ENCODE measurements around the gene CIT.

Gene CIT

DNA sequence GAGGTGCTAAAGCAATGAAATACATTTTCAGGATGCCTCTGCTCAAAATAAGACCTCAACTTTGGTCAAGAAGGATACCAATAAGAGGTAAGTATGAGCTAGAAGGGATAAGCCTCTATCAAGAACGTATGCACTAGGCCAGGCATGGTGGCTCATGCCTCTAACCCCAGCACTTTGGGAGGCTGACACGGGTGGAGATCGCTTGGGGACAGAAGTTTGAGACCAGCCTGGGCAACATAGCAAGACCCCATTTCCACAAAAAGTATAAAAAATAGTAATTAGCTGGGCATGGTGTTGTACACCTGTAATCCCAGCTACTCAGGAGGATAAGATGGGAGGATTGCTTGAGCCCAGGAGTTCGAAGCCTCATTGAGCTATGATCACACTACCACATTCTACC is 114.5 kb downstream of the CIT start:
- Mint-ChIP-seq H3K4me3 (no peak overlapping the region), H3K4me1 (ENCODE audit: low read depth) (no peaks in the 10 kb centered on the region), H3K9me3 (peaks cover 10% of the 10 kb centered on the region), H3K27me3 (no peaks in the 10 kb centered on the region), H3K27ac (no peak overlapping the region), H3K36me3 (ENCODE audit: low read depth) (peaks cover 65% of the 10 kb centered on the region)

DNA sequence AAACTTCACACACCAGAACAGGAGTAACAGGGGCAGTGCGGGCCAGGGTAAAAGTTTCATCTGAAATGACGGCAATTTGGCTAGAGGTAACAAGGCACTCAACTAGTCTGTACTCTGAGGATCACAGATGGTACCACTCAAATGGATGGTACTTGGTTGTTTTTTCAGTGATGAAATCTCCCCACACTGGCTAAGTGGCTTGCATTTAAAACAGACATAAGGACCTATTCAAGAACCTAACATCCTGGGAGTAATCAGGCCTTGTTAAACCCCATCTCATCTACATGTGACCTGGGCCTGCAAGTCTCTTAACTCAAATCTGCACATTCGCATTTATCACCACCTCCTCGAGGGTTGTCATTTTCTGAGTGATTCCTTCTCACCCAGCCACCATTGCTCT is 118.4 kb downstream of the CIT start:
- H3K4me1 Mint-ChIP-seq (ENCODE audit: low read depth) = no peaks in the 10 kb centered on the region
- no peak overlapping the region for H3K4me3 Mint-ChIP-seq

DNA sequence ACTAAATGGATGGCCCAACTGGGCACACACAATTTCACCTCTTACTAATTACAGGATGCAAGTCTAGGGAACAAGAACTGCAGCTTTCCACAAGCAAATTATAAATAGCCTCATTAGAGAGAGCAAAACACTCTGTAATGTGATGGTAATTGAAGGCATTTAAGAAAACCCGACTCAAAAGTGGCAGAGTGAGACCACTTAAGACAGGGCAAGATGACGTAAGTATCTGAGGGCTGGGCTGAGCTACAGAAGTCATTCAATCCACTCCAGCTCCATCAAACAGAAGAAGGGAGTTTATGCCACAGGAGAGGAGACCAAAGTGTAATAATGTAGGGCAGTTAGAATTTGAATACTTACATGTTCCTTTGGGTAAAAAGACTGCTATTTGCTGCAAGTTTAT is 118.9 kb downstream of the CIT start:
- Mint-ChIP-seq H3K4me1 (ENCODE audit: low read depth) (no peaks in the 10 kb centered on the region), H3K36me3 (ENCODE audit: low read depth) (peaks cover 59% of the 10 kb centered on the region), H3K27me3 (no peaks in the 10 kb centered on the region), H3K4me3 (no peak overlapping the region), H3K9me3 (peaks cover 5% of the 10 kb centered on the region), H3K27ac (no peak overlapping the region)

More for the DNA sequence above, 118.4 kb downstream of the CIT start:
- H3K36me3 Mint-ChIP-seq (ENCODE audit: low read depth) = peaks cover 64% of the 10 kb centered on the region
- H3K27me3 Mint-ChIP-seq = no peaks in the 10 kb centered on the region
- no peak overlapping the region for H3K27ac Mint-ChIP-seq
- peaks cover 10% of the 10 kb centered on the region for H3K9me3 Mint-ChIP-seq

DNA sequence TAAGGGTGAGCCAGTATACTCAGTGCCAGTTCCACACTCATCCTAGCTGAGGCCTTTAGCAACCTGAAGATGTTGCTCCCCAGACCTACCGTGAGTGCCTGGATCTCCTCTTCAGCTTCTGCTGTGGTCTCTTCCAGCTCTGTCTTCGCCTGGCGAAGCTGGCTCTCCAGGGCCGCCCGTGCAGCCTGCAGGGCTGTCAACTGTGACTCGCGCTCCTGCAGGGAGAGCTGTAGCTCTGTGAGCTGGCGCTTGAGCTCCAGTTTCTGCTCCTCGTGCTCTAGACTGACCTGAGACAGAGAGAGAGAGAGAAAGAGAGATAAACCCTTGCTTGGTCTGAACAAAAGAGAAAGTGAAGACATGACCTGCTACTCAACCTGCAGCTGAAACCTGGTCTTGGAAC is 125.2 kb downstream of the CIT start:
- H3K4me3 Mint-ChIP-seq = no peak overlapping the region
- H3K4me1 Mint-ChIP-seq (ENCODE audit: low read depth) = no peaks in the 10 kb centered on the region
- no peak overlapping the region for H3K27ac Mint-ChIP-seq
- no peaks in the 10 kb centered on the region for H3K9me3 Mint-ChIP-seq
- H3K27me3 Mint-ChIP-seq = no peaks in the 10 kb centered on the region
- H3K36me3 Mint-ChIP-seq (ENCODE audit: low read depth) = peaks cover 21% of the 10 kb centered on the region

DNA sequence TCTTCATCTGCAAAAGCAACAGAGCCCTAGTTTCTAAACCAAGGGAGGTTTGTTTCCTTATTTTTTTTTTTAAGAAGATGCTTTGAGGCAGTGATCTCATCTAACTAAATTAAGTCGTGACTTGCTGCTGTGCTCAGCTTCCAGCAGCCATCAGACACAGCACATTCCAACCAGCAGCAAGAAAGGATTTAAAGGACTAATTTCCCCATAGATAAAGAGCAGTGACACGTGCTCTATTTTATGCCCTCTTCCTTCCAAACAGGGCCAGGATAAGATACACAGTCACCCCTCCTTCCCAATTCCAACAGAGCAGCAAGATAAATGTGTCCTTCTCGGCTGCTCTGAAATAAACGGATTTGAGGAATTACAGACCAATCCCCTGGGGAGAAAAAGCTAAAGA is 127.5 kb downstream of the CIT start:
- Mint-ChIP-seq H3K36me3 (ENCODE audit: low read depth) (peaks cover 31% of the 10 kb centered on the region), H3K4me3 (no peak overlapping the region), H3K27me3 (no peaks in the 10 kb centered on the region)

DNA sequence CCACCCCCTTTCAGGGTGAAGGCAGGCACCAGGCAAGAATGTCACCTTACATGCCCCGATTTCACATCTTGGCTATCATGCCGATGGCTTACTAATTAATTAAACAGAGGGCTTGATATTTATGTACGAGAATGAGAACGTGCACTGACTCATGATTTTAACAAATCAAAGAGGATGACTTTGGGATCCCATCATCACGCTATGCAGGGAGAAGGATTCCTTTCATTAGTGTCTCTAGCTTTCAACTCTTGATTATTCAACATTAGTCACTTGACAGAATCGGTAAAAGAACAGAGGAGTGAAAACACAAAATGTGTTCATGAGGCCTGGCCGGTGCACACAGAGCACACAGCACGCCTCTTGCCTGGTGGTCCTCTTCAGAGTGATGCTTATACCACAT is 128.6 kb downstream of the CIT start:
- H3K4me3 Mint-ChIP-seq = no peak overlapping the region
- H3K36me3 Mint-ChIP-seq (ENCODE audit: low read depth) = peaks cover 40% of the 10 kb centered on the region
- H3K4me1 Mint-ChIP-seq (ENCODE audit: low read depth) = no peaks in the 10 kb centered on the region
- H3K27me3 Mint-ChIP-seq = no peaks in the 10 kb centered on the region
- H3K9me3 Mint-ChIP-seq = peaks cover 18% of the 10 kb centered on the region
- no peak overlapping the region for H3K27ac Mint-ChIP-seq

More for the DNA sequence above, 127.5 kb downstream of the CIT start:
- Mint-ChIP-seq H3K9me3 (peaks cover 10% of the 10 kb centered on the region), H3K4me1 (ENCODE audit: low read depth) (no peaks in the 10 kb centered on the region), H3K27ac (no peak overlapping the region)

DNA sequence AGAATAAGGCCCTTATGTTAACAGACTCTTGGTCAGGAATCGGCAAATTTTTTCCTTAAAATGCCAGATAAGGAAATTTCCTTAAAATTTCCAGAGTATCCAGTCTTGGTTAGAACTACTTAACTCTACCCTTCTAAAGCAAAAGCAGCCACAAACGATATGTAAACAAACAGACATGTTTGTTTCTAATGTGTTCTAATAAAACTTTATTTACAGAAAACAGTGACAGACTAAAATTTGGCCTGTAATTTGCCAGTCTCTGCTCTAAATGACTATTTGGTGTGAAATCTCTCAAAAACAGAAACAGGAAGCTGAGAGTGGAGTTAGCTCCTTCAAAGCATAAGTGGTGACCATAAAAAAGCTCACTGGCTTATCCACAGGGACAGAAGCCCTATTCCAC is 131.0 kb downstream of the CIT start:
- Mint-ChIP-seq H3K27ac (no peak overlapping the region), H3K9me3 (peaks cover 30% of the 10 kb centered on the region), H3K27me3 (no peaks in the 10 kb centered on the region), H3K4me3 (no peak overlapping the region), H3K36me3 (ENCODE audit: low read depth) (peaks cover 50% of the 10 kb centered on the region), H3K4me1 (ENCODE audit: low read depth) (no peaks in the 10 kb centered on the region)

DNA sequence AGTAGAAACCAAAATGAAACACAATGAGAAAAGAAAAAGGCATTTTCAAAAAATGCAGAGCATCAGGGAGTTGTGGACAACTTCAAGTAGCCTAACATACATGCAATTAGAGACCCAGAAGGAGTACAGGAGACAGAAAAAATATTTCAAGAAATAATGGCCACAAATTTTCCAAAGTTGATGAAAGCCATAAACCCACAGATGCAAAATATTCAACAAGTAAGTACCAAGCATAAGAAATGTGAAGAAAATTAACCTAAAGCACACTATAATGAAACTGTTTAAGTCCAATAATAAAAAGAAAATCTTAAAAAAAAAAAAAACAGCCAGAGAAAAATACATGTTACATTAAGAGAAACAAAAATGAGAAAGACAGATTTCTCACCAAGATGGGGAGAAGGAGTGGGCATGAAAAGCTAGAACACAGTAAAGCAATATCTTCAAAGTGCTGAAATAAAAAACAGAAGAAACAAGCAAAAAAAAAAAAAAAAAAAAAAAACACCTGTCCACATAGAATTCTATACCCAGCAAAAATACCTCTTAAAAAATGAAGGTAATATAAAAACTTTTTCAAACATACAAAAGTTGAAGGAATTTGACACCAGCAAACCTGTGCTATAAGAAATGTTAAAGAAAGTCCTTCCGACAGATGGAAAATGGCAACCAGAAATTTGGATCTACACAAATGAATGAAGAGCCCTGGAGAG is 132.1 kb downstream of the CIT start:
- no peaks in the 10 kb centered on the region for H3K4me1 Mint-ChIP-seq (ENCODE audit: low read depth)
- H3K27me3 Mint-ChIP-seq = no peaks in the 10 kb centered on the region
- H3K4me3 Mint-ChIP-seq = no peak overlapping the region
- H3K27ac Mint-ChIP-seq = no peak overlapping the region
- H3K36me3 Mint-ChIP-seq (ENCODE audit: low read depth) = peaks cover 45% of the 10 kb centered on the region
- H3K9me3 Mint-ChIP-seq = peaks cover 30% of the 10 kb centered on the region

DNA sequence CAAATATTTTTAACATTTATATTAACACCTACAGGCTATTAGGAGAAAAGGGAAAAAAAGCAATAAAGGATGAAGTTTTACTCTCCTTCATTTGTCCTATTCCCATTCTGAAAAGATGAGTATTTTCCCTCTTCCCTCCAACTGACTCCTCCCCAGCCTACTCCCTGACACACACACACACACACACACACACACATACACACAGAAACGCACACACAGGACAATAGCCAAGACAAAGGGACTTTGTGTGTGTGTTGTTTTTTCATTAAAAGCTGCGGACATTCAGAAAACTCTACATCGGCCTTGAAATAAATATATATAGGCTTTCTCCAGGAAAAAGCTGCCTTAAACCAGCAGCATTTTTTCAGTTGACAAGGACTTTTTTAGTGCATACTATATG is 134.4 kb downstream of the CIT start:
- Mint-ChIP-seq H3K27ac (no peak overlapping the region), H3K9me3 (peaks cover 30% of the 10 kb centered on the region), H3K4me1 (ENCODE audit: low read depth) (no peaks in the 10 kb centered on the region), H3K27me3 (no peaks in the 10 kb centered on the region), H3K4me3 (no peak overlapping the region), H3K36me3 (ENCODE audit: low read depth) (peaks cover 45% of the 10 kb centered on the region)

DNA sequence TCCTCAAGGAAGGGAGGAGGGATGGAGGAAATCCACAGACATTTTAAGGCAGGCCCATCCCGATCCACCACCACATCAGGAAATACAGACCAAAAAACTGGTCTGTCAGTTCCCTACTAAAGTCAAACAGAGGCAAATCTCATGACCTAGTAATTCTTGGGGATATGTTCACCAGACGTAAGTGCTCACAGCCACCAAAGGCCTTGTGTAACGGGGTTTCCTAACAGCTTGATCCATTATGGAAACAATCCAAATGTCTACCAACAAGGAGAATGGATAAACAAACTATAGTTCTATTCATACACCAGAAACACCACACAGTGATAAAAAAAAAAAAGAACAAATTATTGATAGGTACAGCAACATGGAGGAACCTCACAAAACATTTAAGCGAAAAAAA is 136.3 kb downstream of the CIT start:
- no peak overlapping the region for H3K4me3 Mint-ChIP-seq
- H3K9me3 Mint-ChIP-seq = peaks cover 27% of the 10 kb centered on the region
- peaks cover 34% of the 10 kb centered on the region for H3K36me3 Mint-ChIP-seq (ENCODE audit: low read depth)
- no peaks in the 10 kb centered on the region for H3K27me3 Mint-ChIP-seq
- no peaks in the 10 kb centered on the region for H3K4me1 Mint-ChIP-seq (ENCODE audit: low read depth)
- H3K27ac Mint-ChIP-seq = no peak overlapping the region

DNA sequence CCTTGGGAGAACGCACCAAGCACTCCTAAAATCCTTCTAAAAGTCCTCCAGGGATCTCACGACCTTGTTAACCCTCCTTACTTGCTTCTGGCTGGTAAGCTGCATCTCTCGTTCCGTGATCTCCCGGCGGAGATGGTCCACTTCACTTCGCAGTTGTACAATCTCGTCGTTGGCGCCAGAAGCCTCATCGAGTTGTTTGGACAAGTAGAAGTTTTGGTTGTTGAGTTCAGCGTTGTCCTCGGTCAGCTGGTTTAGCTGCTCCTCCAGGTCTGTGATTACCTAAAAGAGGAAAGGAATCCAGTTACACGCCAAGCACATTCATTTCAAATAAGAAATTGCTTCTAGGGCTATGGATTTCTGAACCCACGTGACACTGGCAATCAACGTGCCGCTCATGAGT is 142.0 kb downstream of the CIT start:
- no peaks in the 10 kb centered on the region for H3K4me1 Mint-ChIP-seq (ENCODE audit: low read depth)
- peaks cover 17% of the 10 kb centered on the region for H3K36me3 Mint-ChIP-seq (ENCODE audit: low read depth)
- H3K9me3 Mint-ChIP-seq = no peaks in the 10 kb centered on the region
- H3K27me3 Mint-ChIP-seq = no peaks in the 10 kb centered on the region
- H3K4me3 Mint-ChIP-seq = no peak overlapping the region
- H3K27ac Mint-ChIP-seq = no peak overlapping the region

DNA sequence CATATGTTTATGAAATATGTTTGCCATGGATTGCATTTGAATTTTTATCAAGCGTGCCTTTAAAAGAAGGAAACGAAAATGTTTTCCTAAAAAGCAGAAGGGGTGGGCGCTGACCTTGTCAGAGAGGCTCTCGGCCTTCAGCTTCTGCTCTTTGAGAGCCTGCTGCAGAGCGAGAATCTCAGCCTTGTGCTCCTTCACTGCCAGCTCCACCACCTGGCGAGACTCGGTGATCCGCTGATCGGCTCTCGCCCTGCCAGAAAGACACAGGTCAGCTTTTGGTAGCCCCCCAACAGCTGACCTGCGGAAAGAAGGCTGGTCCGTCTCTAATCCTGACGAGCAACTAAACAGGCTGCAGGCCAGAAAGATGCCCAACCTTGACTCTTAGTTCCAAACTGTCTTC is 146.7 kb downstream of the CIT start:
- peaks cover 24% of the 10 kb centered on the region for H3K36me3 Mint-ChIP-seq (ENCODE audit: low read depth)
- H3K4me1 Mint-ChIP-seq (ENCODE audit: low read depth) = no peaks in the 10 kb centered on the region
- no peaks in the 10 kb centered on the region for H3K27me3 Mint-ChIP-seq

DNA sequence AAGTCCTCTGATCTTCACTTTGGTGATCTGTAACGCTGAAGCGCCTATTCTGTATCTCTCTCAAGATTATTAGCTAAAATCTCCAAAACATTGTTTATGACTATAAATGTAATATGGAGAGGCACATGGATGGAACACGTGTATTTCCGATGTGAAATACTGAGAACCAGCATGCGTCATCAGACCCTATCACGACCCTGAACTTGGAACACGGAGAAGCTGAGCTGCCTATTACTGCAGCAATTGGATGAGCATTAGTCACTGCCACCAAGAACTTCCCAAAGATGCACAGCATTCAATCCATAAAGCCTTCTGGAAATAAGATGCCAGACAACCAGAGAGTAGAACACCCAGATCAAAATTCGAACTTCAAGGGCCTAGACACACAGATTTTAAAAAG is 147.2 kb downstream of the CIT start:
- Mint-ChIP-seq H3K4me3 (no peak overlapping the region), H3K36me3 (ENCODE audit: low read depth) (peaks cover 24% of the 10 kb centered on the region), H3K27me3 (no peaks in the 10 kb centered on the region), H3K27ac (no peak overlapping the region), H3K9me3 (no peaks in the 10 kb centered on the region), H3K4me1 (ENCODE audit: low read depth) (no peaks in the 10 kb centered on the region)

More for the DNA sequence above, 146.7 kb downstream of the CIT start:
- Mint-ChIP-seq H3K4me3 (no peak overlapping the region), H3K9me3 (no peaks in the 10 kb centered on the region), H3K27ac (no peak overlapping the region)

DNA sequence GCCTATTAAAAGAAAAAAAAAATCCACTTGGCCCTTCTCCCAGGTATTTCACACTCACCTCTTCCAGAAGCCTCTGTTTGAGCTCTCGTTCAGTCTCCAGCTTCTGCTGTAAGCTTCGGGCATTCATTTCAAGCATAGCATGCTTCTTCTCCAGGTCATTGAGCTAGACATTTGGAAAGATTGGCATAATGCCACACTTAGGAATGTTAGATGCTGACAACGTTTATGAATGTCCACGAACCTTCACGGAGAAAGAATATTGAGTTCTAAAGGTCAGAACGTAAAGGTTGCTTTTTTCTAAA is 148.7 kb downstream of the CIT start:
- H3K27ac Mint-ChIP-seq = no peak overlapping the region
- no peaks in the 10 kb centered on the region for H3K4me1 Mint-ChIP-seq (ENCODE audit: low read depth)
- no peak overlapping the region for H3K4me3 Mint-ChIP-seq
- H3K27me3 Mint-ChIP-seq = no peaks in the 10 kb centered on the region
- peaks cover 13% of the 10 kb centered on the region for H3K36me3 Mint-ChIP-seq (ENCODE audit: low read depth)
- H3K9me3 Mint-ChIP-seq = no peaks in the 10 kb centered on the region

DNA sequence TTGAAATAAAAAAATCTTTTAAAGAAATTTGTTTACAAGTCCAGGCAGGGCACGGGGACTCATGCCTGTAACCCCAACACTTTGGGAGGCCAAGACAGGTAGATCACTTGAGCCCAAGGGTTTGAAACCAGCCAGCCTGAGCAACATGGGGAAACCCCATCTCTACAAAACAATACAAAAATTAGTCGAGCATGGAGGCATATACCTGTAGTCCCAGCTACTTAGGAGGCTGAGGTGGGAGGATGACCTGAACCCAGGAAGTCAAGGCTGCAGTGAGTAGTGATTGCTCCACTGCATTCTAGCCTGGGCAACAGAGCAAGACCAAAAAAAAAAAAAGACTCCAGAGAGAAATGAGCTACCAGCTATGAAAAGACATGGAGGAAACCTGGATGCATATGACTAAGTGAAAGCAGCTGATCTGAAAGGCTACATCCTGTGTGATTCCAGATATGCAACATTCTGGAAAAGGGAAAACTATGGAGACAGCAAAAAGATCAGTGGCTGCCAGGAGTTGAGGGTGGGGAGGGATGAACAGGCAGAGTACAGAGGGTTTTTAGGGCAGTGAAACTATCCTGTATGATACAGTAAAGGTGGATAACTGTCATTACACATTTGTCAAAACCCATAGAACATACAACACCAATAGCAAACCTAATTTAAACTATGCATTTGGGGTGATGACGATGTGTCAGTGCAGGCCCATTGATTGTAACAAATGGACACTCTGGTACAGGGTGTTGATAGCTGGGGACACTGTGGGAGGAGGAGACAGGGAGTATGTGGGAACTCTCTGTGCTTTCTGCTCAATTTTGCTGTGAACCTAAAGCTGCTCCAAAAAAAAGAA is 149.3 kb downstream of the CIT start:
- peaks cover 13% of the 10 kb centered on the region for H3K36me3 Mint-ChIP-seq (ENCODE audit: low read depth)
- H3K27ac Mint-ChIP-seq = no peak overlapping the region
- H3K4me3 Mint-ChIP-seq = no peak overlapping the region
- H3K27me3 Mint-ChIP-seq = no peaks in the 10 kb centered on the region
- H3K4me1 Mint-ChIP-seq (ENCODE audit: low read depth) = no peaks in the 10 kb centered on the region
- no peaks in the 10 kb centered on the region for H3K9me3 Mint-ChIP-seq

DNA sequence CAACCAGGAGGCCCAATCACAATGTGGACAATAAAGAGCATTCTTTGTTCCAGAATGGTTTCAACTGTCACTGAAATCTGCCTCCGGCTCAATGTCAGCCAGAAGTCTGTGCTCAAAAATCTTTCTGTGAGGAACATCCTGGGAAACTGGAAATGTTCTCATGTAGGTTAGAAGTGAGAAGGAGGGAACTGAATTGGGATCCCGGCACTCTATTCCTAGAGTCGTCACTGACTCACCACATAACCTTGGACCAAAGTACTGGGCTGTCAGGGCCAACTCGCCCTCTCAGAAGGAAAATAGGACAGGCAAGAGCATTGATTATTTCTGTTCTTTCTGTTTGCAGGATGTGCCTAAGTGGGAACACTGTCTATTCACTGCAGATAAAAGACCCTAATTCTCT is 151.6 kb downstream of the CIT start:
- Mint-ChIP-seq H3K36me3 (ENCODE audit: low read depth) (peaks cover 8% of the 10 kb centered on the region), H3K4me1 (ENCODE audit: low read depth) (no peaks in the 10 kb centered on the region), H3K27ac (no peak overlapping the region), H3K9me3 (no peaks in the 10 kb centered on the region), H3K4me3 (no peak overlapping the region), H3K27me3 (no peaks in the 10 kb centered on the region)
